ENCODE measurements around the gene PHACTR3.

The PHACTR3 gene

DNA sequence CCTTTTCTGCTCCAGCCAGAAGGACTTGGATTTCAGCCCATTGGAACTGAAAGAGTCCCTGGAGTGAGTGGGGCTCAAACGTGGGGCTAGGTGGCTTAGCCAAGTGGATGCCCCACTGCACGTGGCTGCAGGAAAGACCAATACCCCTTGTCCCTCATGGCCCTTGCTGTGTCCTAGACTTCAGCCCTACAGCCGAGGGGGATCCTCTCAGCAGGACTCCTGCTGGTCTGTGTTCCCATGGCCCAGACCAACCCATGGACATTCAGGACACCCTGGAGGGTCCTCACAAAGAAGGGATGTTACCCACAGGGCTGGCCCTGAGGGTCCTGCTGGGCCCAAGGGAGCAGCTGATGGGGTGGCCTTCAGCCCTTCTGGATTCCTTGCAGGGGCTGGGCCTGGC lies 30.0 kb upstream of the PHACTR3 start:
- DNase-seq: no peak

DNA sequence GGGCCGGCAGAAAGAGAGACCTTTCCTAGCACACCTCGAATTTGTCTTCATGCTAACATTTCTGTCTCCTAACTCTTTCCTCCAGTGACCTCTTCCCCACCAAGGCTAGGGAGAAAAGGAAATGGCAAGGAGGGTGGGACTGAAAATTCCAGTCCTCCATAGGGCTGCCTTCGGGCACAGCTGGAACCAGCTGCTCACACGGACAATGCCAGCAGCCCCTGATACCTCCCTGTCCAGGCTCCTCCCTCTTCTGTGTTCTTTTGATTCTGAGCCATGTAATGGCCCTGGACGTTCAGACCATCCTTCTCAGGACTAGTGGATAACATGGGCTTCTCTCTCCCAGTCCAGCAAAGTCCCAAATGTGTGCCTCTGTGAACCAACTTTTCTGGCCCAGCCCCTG lies 29.1 kb upstream of the PHACTR3 start:
- DNase-seq: no peak

DNA sequence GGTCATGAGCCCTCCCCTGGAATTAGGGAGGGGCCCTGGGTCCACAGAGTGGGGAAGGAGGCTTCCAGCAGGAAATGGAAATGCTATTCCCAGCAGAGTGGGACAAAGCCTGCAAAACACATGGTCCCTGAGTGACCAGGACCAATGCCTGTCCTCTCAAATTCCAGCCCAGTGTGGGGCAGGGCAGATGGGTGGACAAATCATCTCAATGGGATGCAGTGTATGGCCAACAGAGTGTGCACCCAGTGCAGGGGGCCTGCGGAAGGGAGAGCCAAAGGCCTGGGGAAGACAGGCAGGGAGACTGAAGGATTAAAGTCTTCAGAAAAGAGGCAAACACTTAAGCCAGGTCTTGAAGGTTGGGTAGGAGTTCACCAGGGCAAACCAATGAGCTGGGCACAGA lies 28.7 kb upstream of the PHACTR3 start:
- DNase-seq: no peak

DNA sequence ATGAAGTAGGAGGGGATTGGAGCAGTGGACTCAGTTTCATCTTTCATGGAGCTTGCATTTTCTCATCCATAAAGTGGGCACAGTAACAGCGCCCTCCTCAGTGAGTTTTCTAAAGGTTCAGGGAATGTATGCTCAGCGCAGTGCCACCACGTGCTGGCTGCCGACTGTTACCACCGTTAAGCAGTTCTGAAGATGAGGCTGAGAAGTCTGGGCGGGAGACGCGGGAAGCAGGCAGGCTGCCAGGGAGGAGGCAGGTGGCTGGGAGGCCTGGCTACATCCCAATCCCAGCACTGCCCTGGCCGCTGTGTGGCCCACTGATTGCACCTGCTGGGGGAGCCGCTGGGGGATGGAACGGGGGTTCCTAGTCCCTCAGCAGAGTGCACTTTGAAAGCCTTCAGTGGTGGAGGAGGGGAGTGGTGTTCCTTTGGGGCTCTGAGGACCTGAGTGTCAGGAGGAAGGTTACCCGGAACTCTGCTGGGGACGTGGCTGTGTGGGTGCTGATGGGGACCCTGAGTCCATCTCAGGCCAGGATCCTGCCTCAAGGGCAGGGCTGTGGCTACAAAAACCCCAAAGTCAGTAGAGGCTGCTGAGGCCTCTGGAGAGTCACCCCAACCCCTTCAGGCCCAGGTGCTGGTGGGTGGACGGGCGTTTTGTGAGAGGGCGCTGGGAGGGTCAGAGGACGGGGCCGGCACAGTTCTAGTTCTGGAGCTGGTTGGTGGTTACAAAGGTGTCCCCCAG lies 28.0 kb upstream of the PHACTR3 start:
- no peak for DNase-seq

DNA sequence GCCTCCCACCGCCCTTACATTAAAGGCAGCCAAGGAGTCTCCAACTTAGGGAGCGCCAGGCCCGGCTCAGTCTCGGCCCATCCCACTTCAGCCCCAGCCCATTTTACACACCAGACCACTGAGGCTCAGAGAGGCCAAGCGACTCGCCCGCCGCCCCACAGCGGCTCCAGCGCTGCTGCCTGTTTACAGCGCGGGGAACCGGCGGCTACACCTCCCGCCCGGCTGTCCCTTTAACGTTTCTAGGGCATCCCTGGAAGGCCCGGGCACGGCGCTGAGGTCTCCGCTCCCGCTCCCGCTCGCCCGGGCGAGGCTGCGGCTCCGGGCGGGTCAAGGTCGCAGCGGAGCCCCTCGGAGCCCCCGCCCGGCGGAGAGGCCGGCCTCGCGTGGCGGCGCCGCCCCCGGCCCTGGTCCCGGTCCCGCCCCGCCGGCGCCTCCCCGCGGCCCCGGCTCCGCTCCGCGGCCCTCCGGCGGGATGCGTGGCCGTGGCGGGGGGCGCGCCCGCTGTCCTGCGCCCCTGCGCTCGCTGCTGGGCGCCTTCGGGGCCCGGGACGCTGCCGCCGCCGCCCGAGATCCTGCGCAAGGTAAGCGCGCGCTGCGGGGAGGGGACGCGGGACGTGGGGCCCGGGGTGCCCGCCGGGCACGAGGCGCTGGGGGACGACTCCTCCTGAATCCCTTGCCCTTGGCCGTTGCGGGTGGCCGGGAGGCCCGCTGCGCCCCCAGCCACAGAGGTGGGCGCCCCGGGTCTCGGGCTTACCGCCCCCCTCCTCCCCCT lies 27.1 kb upstream of the PHACTR3 start:
- DNase-seq: no peak

DNA sequence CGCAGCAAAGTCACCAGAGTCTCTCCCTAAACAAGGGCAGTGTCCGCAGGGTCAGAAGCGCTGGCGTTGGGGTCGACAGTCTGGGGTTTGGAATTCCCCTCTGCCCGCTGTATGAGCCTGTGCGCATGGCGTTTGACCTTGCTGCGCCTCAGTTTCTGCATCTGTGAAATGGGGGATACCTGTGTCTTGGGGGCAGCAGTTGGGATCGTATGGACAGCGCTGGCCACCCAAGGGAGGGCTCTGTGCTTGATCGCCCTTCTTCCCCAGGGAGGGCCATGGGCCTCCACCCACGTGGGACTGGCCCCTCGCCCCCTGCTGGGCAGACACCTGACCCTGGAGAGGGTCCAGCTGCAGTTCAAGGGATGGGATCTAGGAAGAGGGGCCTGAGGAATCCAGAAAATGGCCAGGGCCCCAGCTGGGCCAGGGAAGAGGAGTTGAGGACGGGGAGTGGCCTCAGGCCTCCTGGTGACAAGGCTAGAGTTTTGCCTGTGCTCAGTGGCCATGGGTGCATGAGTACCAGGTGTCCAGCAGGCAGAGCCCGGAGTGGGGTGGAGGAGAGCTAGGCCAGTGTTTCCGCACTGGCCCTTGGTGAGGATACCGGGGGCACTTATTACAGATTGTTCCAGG lies 26.4 kb upstream of the PHACTR3 start:
- DNase-seq: no peak

DNA sequence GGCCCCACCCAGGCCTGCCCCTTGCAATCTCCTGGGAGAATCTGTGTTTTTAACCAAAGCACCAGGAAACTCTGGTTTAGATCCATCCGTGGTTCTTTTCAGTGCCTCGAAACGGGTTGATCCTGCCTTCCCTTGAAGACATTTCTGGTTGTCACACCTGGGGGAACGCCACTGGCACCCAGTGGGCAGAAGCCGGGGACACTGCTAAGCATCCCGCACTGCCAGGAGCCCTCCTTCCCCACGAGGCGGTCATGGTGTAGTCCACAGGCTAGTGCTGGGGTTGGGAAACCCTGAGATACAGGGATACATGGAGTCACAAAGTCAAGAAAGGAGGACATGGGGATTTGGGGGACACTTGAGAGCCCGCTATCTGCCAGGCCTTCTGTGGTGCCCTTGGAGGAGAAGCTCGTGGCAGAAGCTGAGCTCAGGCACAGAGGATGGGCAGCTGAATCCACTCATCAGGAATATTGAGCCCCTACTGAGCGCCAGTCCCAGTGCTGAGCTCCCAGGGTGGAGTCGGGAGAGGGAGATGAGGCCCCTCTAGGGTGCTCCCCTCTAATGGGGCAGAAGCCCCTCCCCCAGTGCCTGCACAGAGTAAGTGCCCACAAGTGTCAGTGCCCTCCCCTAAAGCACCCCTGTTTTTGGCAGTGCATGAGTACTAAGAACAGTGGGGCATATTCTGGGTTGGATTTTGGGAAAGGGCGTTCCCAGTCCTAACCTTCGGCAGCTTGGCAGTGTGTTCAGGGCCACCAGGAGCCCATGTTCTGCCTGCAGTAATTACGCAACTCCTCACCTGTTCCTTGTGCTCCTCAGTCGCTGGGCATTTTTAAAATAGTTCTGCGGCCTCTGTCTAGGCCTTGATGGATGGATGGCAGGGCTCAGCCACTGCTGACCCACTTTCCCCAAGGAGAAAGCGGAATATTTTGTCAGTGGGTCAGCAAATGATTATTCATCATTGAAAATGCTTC lies 25.6 kb upstream of the PHACTR3 start:
- no peak for DNase-seq

DNA sequence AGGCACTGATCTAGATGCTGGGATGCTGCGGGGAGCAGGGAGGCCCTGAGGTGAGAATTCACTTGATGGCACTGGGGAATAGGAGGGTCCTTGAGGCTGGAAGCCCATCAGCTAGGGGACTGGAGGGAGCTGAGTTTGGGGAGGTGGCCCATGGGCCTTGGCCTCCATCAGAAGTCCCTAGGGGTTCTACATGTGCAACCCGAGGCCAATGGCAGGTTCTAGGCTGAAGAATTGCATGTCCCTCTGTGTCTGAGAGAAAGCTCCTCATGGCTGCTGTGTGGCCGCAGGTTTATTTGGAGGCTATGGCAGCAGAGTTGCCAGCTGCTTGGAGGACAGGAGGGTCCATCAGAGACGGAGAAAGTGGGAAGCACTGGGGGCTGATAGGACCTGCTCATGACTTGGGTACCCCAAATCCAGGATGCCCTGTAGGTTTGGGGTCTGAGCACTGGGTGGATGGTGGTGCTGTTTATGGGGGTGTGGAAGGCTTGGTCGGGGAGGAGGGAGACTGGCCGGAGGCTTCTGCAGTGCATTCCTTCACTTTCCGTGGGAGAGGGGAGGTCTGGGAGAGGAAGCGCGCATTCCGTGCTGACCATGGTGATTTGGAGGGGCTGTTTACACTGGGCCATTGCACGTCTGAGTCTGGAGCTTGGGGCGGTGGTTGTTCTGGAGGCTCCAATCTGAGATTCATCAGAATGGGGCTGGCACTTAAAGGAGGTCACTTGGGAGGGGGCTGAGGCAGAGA lies 24.8 kb upstream of the PHACTR3 start:
- DNase-seq: no peak

DNA sequence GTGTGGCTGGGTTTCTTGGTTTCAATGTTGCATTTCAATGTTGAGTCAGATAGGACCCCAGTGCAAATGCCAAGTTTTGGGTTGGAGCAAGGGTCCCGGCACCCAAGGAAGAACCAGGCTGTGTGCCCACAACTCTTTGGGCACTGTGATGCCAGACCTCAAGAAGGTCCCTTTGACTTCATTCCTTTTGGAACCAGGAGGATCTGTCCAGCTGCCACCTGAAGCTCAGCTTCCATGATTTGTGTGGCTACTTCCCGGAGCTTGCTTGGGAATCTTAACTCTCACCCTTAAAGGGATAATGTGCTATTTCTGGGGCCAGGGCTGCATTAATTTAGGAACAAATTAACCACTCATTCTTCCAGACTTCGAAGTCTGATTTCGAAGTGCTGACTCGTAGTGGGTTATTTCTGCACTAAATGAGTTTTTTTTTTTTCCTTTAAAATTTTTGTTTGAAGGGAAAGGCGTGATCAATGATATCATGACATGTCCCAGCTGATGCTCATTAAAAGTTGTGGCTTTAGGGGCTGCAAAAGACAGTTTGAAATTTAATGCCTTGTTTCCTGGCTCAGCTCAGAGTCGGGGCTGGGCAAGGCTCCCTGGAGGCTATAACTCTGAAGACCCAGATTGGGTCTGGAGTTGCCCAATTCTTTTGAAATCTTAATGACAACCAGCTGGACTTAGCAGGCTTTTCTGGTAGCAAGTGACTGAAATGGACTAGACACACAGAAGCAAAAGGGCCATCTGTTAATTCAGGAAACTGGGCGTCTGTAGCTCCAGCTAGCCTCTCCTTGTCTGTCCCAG lies 24.0 kb upstream of the PHACTR3 start:
- DNase-seq: no peak

DNA sequence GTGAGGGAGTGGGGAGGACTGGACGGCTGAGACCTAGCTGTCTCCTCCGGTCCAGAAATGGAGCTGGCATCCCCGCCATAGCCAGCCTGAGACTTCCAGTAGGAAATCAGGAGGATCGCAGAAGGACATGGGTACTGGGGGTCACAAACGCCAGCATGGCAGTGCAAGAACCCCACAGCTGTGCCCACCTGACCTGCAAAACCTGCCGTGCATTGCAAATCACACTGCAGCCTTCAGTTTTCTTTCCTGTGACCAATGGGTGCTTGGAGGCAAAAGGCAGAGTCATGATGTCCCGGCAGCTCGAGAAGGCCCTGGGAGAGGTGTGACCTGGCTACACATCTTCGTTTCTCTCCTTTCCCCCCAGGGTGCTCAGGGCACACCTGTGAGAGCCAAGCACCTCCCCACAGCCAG lies 23.3 kb upstream of the PHACTR3 start:
- no peak for DNase-seq

DNA sequence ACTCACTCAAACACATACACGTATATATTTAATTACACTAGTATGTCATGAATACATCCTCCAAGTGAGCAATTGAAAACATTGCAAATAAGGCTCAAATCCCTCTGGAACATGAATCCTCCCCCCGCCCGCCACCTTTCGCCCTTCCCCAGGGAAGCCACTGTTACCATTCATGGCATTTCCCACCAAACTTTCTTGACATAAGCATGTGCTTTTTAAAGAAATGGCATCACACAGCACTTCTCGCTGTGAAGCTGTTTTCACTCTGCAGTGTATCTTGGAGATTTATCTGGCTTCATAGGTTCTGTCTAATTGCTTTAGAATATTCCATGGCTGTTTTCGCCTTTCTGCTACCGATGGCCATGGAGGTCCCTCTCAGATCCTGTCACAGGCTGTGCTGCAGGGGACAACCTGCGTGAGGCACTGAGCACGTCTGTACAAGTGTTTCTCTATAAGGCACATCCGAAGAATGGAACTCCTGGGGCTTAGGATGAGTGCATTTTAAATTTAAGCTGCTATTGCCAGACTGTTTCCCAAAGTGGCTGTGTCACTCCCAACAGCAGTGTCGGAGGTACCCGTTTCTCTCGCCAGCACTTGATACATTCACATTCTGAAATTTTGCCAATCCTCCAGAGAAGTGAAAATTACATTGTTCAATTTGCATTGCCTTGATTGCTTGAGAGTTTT lies 22.2 kb upstream of the PHACTR3 start:
- no peak for DNase-seq

DNA sequence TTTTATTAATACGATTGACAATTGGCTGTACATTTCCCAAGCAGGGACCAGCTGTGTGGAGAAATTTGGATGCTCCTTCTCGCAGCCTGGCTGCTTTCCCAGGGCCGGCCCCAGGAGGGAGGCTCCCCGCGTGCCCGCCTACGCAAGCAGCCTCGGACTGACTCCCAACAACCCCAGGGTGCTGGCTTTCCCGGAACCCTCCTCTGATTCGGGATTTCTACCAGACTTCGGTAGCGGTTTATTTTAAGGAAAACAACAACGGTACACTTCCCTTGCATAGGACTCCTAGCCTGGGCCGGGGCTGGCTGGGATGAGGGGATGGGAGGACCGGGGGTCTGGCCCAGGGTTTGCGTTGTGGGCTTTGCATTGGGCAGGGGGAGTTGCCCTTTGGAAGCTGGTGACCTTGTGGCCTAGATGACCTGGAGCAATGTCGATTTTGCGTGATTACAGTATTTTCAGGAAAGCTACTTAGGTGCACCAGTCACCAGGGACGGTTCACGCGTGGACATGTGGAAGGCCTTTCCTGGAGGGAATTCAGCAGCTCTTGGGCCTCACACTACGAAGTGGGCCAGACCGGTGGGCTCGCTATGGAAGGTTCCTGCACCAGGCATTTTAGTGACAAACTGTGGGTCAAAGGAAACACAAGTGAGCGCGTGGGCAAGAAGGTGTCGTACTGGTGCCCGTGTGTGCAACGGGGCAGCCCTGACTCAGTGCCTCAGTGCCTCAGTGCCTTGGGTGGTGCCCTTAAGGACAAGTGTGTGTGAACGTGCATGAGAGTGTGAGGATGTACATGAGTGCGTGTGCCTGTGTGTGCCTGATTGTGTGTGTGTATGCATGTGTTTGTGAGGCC lies 20.7 kb upstream of the PHACTR3 start:
- DNase-seq: no peak

DNA sequence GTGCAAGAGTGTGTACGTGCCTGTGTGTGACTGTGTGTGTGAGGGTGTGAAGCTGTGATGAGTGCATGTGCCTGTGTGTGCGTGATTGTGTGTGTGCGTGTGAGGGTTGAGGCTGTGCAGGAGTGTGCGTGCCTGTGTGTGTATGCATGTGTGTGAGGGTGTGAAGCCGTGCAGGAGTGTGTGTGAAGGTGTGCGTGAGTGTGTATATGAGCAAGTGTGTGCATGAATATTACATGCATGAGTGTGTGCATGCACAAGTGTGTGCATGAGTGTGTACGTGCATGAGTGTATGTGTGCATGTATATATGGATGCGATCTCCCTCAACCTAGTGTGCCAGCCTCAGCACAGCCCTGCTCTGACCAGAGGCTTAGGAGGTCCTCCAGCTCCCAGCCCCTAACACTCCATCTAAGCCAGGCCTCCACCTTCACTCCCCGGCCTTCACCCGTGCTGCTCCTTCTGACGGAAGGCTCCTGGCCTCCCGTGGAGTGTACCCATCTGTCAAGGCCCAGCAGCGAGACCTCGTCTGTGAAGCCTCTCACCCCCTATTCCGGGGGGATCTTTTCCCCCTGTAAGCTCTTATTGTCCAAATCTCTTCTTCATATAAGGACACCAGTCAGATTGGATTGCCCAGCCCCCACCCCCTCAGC lies 19.9 kb upstream of the PHACTR3 start:
- DNase-seq: no peak

DNA sequence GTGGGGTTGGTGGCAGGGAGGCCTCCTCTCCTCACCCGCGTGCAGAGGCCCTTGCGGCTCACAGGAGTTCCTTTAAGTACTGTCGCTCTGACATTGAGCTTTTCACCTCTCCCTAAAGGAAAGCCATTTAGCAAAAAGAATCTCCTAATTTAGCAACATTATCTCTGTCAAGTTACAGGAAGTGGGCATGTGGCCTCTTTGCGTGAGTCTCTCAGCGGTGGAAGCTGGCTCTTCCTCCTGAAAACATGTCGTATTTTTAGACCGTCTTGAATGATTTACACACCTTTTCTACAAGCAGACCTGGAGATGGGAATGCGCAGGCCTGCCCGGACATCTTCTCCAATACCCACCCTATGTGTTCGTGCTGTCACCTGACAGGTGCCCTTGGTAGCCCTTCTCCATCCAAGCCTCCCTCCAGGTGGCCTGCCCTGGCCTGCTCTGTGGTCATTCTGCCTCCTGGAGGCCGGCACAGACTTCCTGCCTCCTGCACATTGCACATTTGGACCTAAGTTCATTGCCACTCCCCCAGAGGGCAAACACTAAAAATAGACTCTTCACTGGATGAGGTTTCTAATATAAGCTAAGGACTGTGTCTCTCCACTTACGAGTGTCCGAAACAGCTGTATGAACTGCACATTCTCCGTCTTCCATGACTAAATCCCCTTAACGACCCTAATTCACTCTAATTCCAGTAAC lies 18.5 kb upstream of the PHACTR3 start:
- no peak for DNase-seq

DNA sequence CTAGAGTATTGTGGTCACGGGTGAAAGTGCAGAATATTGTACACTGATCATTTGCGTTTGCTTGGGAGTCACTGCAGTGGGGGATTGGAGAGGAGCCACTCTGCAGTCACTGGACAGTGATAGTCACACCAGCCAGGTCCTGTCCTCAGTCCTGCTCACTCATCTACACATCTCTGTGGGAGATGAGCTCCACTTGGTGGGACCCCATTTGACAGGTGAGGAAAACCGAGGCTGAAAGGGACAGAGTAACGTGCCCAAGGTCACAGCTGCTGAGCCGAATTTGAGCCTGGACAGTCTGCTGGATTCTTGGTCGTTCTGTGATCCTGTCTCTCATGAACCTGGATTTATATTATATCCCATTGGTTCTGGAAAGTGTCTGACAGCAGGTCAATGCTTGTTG lies 17.7 kb upstream of the PHACTR3 start:
- DNase-seq: no peak

DNA sequence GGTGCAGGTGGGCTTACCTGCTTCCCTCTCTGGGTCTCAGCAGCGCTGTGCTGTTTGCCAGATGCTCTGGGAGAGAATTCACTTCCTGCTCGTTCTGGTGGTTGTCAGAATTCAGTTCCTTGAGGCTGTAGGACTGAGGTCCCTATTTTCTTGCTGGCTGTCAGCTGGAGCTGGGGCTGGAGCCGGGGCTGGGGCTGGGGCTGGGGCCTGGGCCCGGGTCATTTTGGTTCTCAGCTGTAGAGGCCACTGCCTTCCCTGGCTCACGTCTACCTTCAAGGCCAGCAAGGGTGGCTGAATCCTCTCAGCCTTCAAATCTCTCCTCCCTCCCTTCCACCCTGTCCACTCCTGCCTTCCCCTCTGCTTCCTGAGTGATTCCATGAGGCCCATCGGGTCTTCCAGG lies 16.8 kb upstream of the PHACTR3 start:
- DNase-seq: no peak

DNA sequence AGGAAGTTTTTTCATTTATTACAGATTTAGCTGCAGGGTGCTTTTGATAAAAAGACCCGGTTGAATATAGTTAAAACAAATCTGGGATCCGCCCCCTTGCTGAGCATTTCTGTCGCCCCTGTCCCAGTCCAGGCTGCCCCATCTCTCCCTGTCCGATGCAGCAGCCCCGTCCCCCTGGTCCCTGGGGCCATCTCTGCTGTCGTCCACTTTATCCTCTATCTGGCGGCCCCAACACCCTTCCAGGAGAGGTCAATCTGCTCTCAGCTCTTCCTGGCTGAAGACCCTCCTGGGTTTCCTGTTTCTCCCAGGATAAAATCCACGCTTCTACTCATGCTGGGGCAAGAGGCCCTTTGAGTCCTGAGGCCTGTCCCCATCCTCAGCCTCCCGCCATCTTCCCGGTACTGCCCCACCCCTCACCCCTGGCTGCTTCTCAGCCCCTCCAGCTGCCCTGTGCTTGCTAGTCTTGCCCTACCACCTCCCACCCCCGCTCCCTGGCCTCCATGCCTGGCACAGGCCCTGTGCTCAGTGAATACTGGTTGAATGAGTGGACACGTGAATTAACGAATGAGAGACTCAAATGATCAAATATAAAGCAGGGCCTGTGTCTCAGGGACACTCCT lies 16.0 kb upstream of the PHACTR3 start:
- DNase-seq: no peak

DNA sequence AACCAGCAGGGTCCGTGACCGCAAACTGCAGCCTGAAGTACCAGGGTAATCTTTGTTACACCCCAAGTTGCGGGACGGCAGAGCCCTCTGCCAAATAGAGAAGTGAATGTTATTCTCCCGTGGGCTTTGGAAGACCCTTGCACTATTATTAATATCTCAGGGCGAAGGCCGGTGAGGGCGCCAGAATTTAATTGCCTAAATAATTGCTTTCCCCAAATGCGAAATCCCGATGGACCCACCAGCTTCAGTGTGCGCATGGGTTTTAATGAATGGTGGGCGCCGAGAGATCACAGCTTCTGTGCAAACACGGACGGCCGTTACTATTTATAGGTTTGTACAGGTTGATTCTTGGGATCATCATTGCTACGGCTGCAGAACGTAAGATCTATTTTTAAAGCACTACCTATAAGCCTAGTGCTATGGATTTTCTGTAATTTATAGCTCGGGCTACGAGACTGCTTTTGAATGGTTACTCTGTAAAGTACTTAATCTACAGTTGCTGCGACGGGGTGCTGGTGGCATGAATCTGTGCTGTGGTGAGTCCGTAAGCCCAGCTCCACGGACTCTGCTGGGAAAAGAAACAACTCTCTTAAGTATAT lies 15.2 kb upstream of the PHACTR3 start:
- no peak for DNase-seq
